Naive thymus-derived CD8-positive, alpha-beta T cell (primary cell): ENCODE results near the gene INPP5E. TPM values are rescaled to one million over a fixed set of nuclear protein-coding genes. Genes with fewer than 3 reads are reported as not detected.
A peak's percentile ranks its signal among the peaks of the same experiment; 100 is the strongest.

Experiments
- ATAC-seq, 2 donors: fragments of 150-1000 bp; cut with Tn5 transposase in 1 of 2; sonication (Bioruptor Pico), chemical (Tn5 transposase) in 1 of 2; 1 replicate in 1 of 2; 2 replicates in 1 of 2; pipeline ENCODE4 v1.10.0; 2021; ENCODE audit warnings: mild to moderate bottlenecking in 2 of 2, moderate library complexity in 2 of 2
- POLR2A ChIA-PET: fragments of 350-600 bp; sonication (Branson Sonifier 250); formaldehyde crosslinking; loops from one replicate; lab custom pipeline; 2021; ENCODE audit warnings: antibody characterized with exemption; lab: Charles Lee
- DNase-seq, 10 donors: peaks; one replicate each; pipeline versions ENCODE4 v3.0.0 to v3.0.0-alpha.2; 2020 to 2022
- H3K27ac Mint-ChIP-seq, 10 donors: one replicate each; pipeline ENCODE4 v1.8.0; 2020 to 2022; ENCODE audit warnings: mild to moderate bottlenecking in 10 of 10, mixed read lengths in 10 of 10, moderate library complexity in 4 of 10, inconsistent platforms in 1 of 10
- H3K27me3 Mint-ChIP-seq, 5 donors: one replicate each; pipeline ENCODE4 v1.8.0; 2021 to 2022; ENCODE audit warnings: mixed read lengths in 5 of 5
- H3K36me3 Mint-ChIP-seq, 3 donors: one replicate each; pipeline ENCODE4 v1.8.0; 2020 to 2022; ENCODE audit warnings: mixed read lengths in 3 of 3, mild to moderate bottlenecking in 2 of 3, inconsistent platforms in 1 of 3
- H3K4me1 Mint-ChIP-seq, 4 donors: one replicate each; pipeline ENCODE4 v1.8.0; 2021 to 2022; ENCODE audit warnings: mixed read lengths in 4 of 4
- H3K4me3 Mint-ChIP-seq, 10 donors: one replicate each; pipeline ENCODE4 v1.8.0; 2020 to 2022; ENCODE audit warnings: mild to moderate bottlenecking in 10 of 10, mixed read lengths in 10 of 10, moderate library complexity in 6 of 10, inconsistent platforms in 1 of 10
- H3K9me3 Mint-ChIP-seq, 9 donors: one replicate each; pipeline ENCODE4 v1.8.0; 2020 to 2022; ENCODE audit warnings: mixed read lengths in 9 of 9, mild to moderate bottlenecking in 3 of 9, inconsistent platforms in 1 of 9, moderate library complexity in 1 of 9
- polyA plus RNA-seq, 3 donors: library from polyadenylated mRNA; unstranded; fragments of 300-500 nt; fragmentation: Illumina TruSeq; gene quantifications; one replicate each; pipeline ENCODE4 v1.2.3, GENCODE V29; 2021
- total RNA-seq, 8 experiments: library from RNA in 2 of 8; stranded (reverse) in 2 of 8; gene quantifications; one replicate each; pipeline ENCODE4 v1.2.3 and lab custom pipeline; 2021 to 2026

INPP5E gene
- total and polyA plus RNA-seq, 5 experiments from 2014 or later, result 0.90 to 27.3 (median 4.4) TPM

DNA sequence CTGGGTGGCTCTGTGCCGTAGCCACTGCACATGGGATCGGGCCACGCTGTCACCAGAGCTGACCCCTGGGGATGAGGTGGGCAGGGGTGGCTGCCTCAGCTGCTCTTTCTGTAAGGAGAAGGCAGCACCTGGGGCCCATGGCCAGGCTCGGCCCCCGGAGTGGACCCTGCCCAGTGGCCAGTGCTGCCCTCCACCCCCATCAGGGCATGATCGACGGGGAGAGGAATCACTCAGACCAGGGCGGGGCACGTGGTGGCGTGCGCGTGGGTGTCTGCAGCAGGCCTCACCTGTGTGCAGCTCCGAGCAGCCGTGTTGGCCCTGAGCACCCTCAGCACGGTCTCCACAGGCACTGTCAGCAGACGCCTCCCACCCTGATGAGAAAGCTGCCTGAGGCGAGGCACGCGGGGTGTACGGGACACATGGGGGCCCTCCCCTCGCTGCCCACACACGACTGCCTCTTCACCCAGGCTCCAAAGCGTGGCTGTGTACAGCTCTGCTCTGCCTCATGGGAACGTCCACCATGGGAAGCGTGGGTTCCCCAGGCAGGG, 57.6 kb downstream of the INPP5E start:
- peaks cover 7 to 20% (median 16%) of the 10 kb centered on the region in 4 donors for H3K4me1 Mint-ChIP-seq
- ATAC-seq (no peak), DNase-seq (no peak)
- no peaks in the 10 kb centered on the region for H3K9me3 Mint-ChIP-seq
- POLR2A ChIA-PET, result no interaction called here
- no peak overlapping the region for H3K4me3 Mint-ChIP-seq
- no peaks in the 10 kb centered on the region for H3K27me3 Mint-ChIP-seq
- no peak overlapping the region for H3K27ac Mint-ChIP-seq
- H3K36me3 Mint-ChIP-seq, result peaks cover 0 to 40% (median 8%) of the 10 kb centered on the region in 3 donors

DNA sequence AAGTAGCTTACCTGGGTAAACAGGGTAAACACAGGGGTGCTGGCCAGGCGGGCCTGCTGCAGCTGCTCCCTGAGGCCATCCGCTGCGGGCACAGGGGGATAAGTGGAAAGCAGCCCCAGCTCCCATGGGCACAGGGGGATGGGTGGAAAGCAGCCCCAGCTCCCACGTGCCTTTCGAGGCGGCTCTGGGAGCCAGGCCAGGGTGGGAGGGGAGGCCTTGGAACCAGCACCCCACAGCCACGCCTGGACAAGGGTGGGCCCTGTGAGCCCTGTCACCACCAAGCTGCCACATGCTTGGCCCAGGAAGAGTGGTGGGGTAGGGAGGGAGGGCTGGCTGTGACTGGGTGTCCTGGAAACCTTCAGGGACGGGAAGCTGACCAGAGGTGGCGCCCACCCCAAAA, 58.3 kb downstream of the INPP5E start:
- ATAC-seq (no peak), DNase-seq (no peak)
- Mint-ChIP-seq H3K27me3 (no peaks in the 10 kb centered on the region), H3K4me1 (peaks cover 7 to 20% (median 16%) of the 10 kb centered on the region in 4 donors), H3K36me3 (peaks cover 0 to 35% (median 7%) of the 10 kb centered on the region in 3 donors), H3K27ac (no peak overlapping the region), H3K9me3 (no peaks in the 10 kb centered on the region), H3K4me3 (no peak overlapping the region)
- POLR2A ChIA-PET, result no interaction called here

DNA sequence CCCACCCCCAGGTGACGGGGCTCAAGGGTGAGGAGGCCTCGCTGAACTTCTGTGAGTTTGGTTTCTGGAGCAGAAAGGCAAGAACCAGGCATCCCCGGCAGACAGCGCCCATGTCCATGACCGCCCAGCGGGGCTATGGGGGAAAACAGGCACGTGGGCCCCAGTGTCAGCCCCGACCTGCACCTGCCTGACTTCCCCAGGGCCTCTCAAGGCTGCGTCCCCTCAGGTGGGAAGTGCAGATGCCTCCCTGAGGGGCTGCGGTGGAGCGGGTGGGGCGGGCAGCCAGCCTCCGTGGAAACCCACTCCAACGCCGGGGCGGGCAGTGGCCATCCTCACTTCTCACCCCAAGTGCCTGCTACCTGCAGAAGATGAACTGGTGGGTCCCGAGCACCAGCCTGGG, 59.3 kb downstream of the INPP5E start:
- no peaks in the 10 kb centered on the region for H3K9me3 Mint-ChIP-seq
- POLR2A ChIA-PET, result interaction anchor here (1.3 kb wide), 1 partner anchor 17 kb away, joined by 4 read pairs; the partner anchor contains the start of gene DNLZ
- no peak overlapping the region for H3K4me3 Mint-ChIP-seq

DNA sequence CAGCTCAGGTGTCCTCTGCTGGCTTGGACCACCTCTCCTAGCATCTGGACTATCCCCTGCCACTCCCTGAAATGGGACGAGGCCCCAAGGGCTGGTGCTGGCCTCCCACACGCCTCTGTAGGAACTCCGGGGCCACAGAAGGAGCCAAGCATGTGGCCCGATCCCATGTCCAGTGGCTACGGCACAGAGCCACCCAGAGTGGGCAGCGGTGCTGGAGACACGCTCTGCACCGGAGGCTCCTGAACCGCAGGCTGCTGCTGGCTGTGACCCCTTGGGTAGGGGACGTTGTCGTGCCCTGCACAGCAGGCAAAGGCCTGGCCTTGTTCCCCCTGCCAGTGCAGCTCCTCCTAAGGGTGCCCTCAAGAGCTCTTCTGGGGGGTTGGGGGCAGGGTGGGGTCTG, 59.8 kb downstream of the INPP5E start:
- POLR2A ChIA-PET, result interaction anchor here (1.3 kb wide), 1 partner anchor 17 kb away, joined by 4 read pairs; the partner anchor contains the start of gene DNLZ
- no peaks in the 10 kb centered on the region for H3K9me3 Mint-ChIP-seq
- H3K27me3 Mint-ChIP-seq, result no peaks in the 10 kb centered on the region
- H3K27ac Mint-ChIP-seq, result no peak overlapping the region
- H3K4me1 Mint-ChIP-seq, result peaks cover 3 to 7% (median 5%) of the 10 kb centered on the region in 4 donors
- no peak overlapping the region for H3K4me3 Mint-ChIP-seq
- H3K36me3 Mint-ChIP-seq, result peaks cover 0 to 26% (median 5%) of the 10 kb centered on the region in 3 donors
- no peak for DNase-seq
- ATAC-seq, result no peak

More for the DNA sequence above, 59.3 kb downstream of the INPP5E start:
- DNase-seq (no peak), ATAC-seq (no peak)
- H3K4me1 Mint-ChIP-seq, result peaks cover 7 to 12% (median 9%) of the 10 kb centered on the region in 4 donors
- H3K36me3 Mint-ChIP-seq, result peaks cover 0 to 29% (median 7%) of the 10 kb centered on the region in 3 donors
- H3K27ac Mint-ChIP-seq, result no peak overlapping the region
- no peaks in the 10 kb centered on the region for H3K27me3 Mint-ChIP-seq

DNA sequence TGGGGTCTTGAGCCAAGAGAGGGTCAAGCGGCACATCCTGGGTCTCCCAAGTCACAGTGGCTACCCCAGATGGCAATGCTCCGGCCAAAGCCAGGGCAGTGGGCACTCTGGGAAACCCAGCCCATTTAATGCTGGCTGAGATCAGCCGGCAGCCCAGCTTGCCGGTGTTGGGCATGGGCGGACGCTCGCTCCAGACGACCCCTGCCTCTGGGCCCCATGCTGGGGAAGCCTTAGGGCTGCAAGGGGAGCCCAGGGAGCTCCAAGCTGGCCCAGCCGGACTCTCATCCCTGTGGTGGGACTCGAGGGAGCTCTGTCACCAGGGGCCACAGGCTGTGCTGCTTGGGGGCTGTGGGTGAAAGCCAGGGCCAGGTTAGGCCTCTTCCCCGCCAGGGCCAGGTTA, 60.2 kb downstream of the INPP5E start:
- POLR2A ChIA-PET, result interaction anchor here (1.3 kb wide), 1 partner anchor 16 kb away, joined by 4 read pairs; the partner anchor contains the start of gene DNLZ
- Mint-ChIP-seq H3K27me3 (no peaks in the 10 kb centered on the region), H3K36me3 (peaks cover 0 to 22% (median 1%) of the 10 kb centered on the region in 3 donors), H3K27ac (no peak overlapping the region), H3K9me3 (no peaks in the 10 kb centered on the region), H3K4me3 (no peak overlapping the region), H3K4me1 (peaks cover 0 to 3% (median under 1%) of the 10 kb centered on the region in 4 donors)
- no peak for ATAC-seq
- DNase-seq, result no peak

DNA sequence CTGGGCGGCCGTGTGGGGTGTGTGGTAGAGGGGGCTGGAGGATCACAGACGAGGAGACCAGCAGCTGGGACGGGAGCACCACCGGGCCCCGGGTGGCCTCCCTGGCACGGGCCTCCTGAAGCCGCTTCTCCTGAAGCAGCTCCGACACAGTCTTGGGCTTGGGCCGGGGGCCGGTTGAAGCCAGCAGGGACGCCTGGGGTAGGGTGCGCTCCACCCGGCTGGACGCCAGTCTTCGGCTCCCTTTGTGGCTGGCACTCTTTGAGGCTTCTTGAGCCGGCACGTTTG, 60.7 kb downstream of the INPP5E start:
- DNase-seq, result no peak
- peak overlapping the region in 1 of 10 donors; percentile 37 for H3K27ac Mint-ChIP-seq
- no peaks in the 10 kb centered on the region for H3K9me3 Mint-ChIP-seq
- no peaks in the 10 kb centered on the region for H3K27me3 Mint-ChIP-seq
- ATAC-seq, result no peak
- H3K4me3 Mint-ChIP-seq, result no peak overlapping the region
- POLR2A ChIA-PET, result interaction anchor here (1.3 kb wide), 1 partner anchor 16 kb away, joined by 4 read pairs; the partner anchor contains the start of gene DNLZ
- peaks cover 0 to under 1% (median 0%) of the 10 kb centered on the region in 4 donors for H3K4me1 Mint-ChIP-seq
- peaks cover 0 to 18% (median 0%) of the 10 kb centered on the region in 3 donors for H3K36me3 Mint-ChIP-seq

Other genes starting within 250 kb of the INPP5E start
- gene LHX3, start 234.7 kb downstream of the INPP5E start, total RNA-seq, result not detected
- gene LHX3, start 234.7 kb downstream of the INPP5E start, polyA plus RNA-seq, result not detected
- 10 to 100 TPM; 15.5 to 15.9 TPM for gene QSOX2, start 194.0 kb downstream of the INPP5E start, total RNA-seq
- under 1 TPM; 0.50 to 0.86 (median 0.55) TPM for gene QSOX2, start 194.0 kb downstream of the INPP5E start, polyA plus RNA-seq
- not detected for gene CCDC187, start 135.8 kb downstream of the INPP5E start, total RNA-seq
- gene CCDC187, start 135.8 kb downstream of the INPP5E start, polyA plus RNA-seq, result not detected
- gene GPSM1, start 112.3 kb downstream of the INPP5E start, total RNA-seq, result 10 to 100 TPM; 10.0 to 11.6 TPM
- under 1 TPM; 0.50 to 0.98 (median 0.82) TPM for gene GPSM1, start 112.3 kb downstream of the INPP5E start, polyA plus RNA-seq
- gene DNLZ, start 76.1 kb downstream of the INPP5E start, total RNA-seq, result 10 to 100 TPM; 32.8 to 33.3 TPM
- 10 to 100 TPM; 51.6 to 58.1 (median 52.9) TPM for gene DNLZ, start 76.1 kb downstream of the INPP5E start, polyA plus RNA-seq
- under 1 TPM; 0.70 to 0.85 TPM for gene CARD9, start 66.2 kb downstream of the INPP5E start, total RNA-seq
- gene CARD9, start 66.2 kb downstream of the INPP5E start, polyA plus RNA-seq, result under 1 TPM; 0.08 to 0.21 (median 0.12) TPM
- 10 to 100 TPM; 13.7 to 15.6 TPM for gene SNAPC4, start 39.7 kb downstream of the INPP5E start, total RNA-seq
- 1 to 10 TPM in 2 of 3 donors, under 1 TPM in 1; 0.90 to 2.0 (median 1.3) TPM for gene SNAPC4, start 39.7 kb downstream of the INPP5E start, polyA plus RNA-seq
- 10 to 100 TPM; 88.1 to 96.0 TPM for gene ENTR1, start 29.2 kb downstream of the INPP5E start, total RNA-seq
- 10 to 100 TPM in 2 of 3 donors, 1 to 10 TPM in 1; 9.7 to 16.8 (median 11.4) TPM for gene ENTR1, start 29.2 kb downstream of the INPP5E start, polyA plus RNA-seq
- gene PMPCA, start 29.2 kb downstream of the INPP5E start, total RNA-seq, result 10 to 100 TPM; 67.8 to 73.2 TPM
- 10 to 100 TPM; 37.0 to 47.0 (median 42.1) TPM for gene PMPCA, start 29.2 kb downstream of the INPP5E start, polyA plus RNA-seq
- gene SEC16A, start 43.2 kb upstream of the INPP5E start, total RNA-seq, result 10 to 100 TPM; 83.4 to 84.8 TPM
- gene SEC16A, start 43.2 kb upstream of the INPP5E start, polyA plus RNA-seq, result 10 to 100 TPM; 14.2 to 35.8 (median 26.2) TPM
- gene NOTCH1, start 106.2 kb upstream of the INPP5E start, total RNA-seq, result 10 to 100 TPM; 76.2 to 84.3 TPM
- 1 to 10 TPM; 1.3 to 5.9 (median 1.6) TPM for gene NOTCH1, start 106.2 kb upstream of the INPP5E start, polyA plus RNA-seq
- 1 to 10 TPM in 1 of 2 experiments, under 1 TPM in 1; 0.36 to 1.2 TPM for gene EGFL7, start 223.1 kb upstream of the INPP5E start, total RNA-seq
- under 1 TPM in 2 of 3 donors, not detected in 1; 0.48 to 0.70 TPM for gene EGFL7, start 223.1 kb upstream of the INPP5E start, polyA plus RNA-seq
- gene AGPAT2, start 247.6 kb upstream of the INPP5E start, total RNA-seq, result 1 to 10 TPM; 3.0 to 5.8 TPM
- 10 to 100 TPM; 10.7 to 24.8 (median 14.6) TPM for gene AGPAT2, start 247.6 kb upstream of the INPP5E start, polyA plus RNA-seq